ENCODE measurements around the gene RPIA.
A peak's percentile ranks its signal among the peaks of the same experiment; 100 is the strongest.
"Not testable (repeated sequence)": the region's sequence is repeated elsewhere in the genome, so short reads cannot be mapped to it uniquely, and the experiment has no call there.

The RPIA gene

DNA sequence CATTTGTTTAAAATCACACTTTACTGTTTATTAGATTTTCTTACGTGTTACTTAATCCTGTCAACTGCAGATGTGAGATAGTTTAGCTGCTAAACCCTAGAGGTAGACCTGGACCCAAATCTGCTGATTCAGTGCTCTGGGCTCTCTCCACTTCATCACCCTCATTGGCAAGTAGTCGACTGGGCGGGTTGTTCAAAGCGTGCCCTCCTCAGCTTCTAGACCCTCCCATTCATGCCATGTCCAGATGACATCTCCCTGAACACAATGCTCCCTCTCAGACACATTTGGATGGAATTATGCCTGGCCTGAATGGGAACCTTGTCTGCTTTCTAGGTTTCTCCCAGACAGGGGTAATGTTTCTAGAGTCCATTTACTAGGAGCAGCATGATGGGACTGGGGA, 43.7 kb downstream of the RPIA start:
- no peak for DNase-seq (ENCODE audit: low read depth)

GRCh38 chr2:88735853-88736252, 44.4 kb downstream of the RPIA start:
- DNase-seq (ENCODE audit: low read depth) = no peak

DNA sequence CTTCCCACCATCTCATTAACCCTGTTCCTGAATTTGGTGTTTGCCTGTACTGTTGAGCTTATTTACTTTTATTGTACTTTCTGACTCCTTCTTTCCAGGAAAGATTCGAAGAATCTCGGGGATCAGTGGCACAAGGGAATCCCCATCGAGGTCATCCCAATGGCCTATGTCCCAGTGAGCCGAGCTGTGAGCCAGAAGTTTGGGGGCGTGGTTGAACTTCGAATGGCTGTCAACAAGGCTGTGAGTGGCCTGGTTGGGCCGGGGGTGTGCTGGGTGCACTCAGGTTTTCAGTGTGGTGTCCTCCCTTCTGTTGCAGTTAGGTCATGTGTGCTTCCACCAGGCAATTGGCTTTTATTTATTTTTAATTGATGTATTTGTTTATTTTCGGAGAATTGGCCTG, 45.0 kb downstream of the RPIA start:
- no peak for DNase-seq (ENCODE audit: low read depth)

DNA sequence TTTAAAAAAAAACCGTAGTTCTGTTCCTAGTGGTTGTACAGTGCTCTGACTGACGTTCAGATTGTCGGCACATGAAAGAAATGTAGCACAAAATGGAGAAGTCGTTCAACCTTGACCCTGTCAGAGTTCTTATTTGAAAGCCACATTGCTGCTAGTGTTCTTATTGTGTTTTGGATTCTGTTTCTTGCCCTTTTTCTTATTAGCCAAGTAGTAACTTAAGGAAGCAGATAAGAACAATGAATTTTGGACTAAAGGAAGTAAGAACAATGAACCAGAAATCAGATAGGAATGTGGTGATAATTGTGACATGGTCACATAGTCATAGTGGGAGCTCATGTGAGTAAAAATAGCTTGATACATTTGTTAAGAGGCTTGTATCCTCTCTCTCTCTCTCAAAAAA, 45.9 kb downstream of the RPIA start:
- no peak for DNase-seq (ENCODE audit: low read depth)

DNA sequence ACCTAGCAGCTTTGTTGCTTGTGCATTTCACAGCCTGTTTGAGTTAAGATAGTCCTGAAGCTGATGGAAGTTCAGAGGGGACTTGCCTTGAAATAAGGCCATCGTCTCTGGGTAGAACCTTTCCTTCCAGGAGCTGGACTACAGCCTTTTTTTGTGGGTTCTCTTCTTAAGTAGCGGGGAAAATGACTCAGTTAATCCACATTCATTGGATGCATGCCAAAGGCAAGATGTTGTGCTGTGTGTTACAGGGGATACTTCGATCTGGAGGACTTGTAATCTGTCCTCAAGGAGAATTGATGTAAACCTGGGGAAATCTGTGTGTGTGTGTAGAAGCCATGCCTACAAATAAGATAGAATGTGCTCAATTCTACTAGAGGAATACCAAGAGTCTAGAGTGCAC, 46.8 kb downstream of the RPIA start:
- DNase-seq (ENCODE audit: low read depth) = no peak

GRCh38 chr2:88739985-88740600, 48.6 kb downstream of the RPIA start:
- DNase-seq (ENCODE audit: low read depth) = peak; percentile 61

DNA sequence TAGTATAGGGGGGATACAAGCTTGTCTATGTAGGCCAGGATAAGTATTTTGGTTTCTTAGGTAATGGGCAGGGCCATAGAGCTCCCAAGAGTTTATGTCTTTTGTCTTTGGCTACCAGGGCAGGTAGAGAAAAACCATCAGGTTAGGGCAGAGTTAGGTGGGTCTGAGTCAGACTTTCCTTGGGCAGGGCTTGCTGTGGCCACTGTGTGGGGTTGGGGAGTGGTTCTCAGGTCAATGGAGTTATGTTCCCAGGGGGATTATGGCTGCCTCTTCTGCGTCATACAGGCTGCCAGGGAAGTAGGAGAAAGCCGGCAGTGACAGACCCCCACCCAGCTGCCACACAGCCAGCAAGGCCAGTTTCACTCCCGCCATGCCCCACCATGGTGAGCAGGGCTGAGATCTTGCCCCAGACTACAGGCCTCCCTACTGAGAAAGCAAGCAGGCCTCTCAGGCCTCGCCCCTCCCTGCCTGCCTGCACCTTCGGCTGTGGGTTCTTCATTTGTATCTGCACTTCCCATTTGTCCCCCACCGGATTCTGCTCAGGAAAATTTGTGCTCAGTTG, 55.5 kb downstream of the RPIA start:
- no peak for DNase-seq (ENCODE audit: low read depth)

- no peak for DNase-seq (ENCODE audit: low read depth)
These were observed 56.5 kb downstream of the RPIA start for GRCh38 chr2:88747990-88748389.

- DNase-seq (ENCODE audit: low read depth) = no peak
These were observed 60.3 kb downstream of the RPIA start for GRCh38 chr2:88751768-88752167.

- no peak for DNase-seq (ENCODE audit: low read depth)
These were observed 62.5 kb downstream of the RPIA start for GRCh38 chr2:88753833-88754584.

DNA sequence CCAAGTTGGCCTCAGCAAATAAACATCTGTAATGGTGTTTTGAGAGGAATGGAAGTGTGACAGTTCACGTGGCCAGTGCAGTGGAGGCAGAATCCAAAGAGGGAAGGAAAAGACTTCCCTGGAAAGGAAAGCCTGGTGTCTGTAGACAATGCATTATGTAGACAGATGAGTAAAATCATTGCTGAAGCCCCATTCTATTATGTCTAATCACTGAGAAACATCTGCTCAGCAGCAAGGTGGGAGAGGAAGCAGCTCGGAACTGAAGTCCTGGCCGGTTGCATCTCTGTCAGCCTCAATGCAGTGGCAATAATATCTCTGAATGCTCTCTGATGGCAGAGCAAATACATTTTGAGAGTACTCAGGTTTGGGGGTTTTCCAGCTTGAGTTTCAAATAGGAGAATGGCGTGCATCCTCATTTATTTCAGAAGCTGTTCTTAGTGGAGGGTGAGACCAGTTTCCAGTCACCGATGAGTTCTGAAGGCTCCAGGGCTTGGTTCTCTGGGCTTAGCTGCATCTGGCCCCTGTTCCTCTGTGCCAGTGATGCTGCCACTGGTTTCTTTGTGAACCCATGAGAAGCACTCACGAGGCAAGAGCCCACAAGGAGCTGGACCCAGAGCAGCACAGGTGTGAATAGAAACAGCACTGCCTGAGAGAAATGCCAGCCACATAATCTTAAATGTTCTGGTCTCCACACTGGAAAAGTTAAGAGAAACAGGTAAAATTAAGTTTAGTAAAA, 63.3 kb downstream of the RPIA start:
- DNase-seq (ENCODE audit: low read depth) = no peak

DNA sequence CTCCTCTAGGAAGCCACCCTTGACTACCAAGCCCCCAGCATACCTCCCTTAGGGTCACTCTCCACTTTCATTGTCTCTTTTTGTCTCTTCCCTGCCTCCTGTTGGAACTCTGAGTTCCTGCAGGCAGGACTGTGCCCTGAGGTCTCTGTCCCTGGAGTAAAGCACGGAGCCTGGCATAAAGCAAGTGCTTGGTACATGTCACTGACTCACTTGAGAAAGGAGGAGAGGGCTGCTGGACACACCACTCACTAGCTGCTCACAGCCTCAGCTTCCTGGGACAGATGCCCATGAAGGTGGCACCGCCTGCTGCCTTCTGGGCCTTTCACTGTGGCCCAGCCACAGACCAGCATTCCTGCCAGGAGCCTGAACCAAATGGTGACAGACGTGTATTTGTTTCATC, 64.4 kb downstream of the RPIA start:
- DNase-seq (ENCODE audit: low read depth) = no peak

DNA sequence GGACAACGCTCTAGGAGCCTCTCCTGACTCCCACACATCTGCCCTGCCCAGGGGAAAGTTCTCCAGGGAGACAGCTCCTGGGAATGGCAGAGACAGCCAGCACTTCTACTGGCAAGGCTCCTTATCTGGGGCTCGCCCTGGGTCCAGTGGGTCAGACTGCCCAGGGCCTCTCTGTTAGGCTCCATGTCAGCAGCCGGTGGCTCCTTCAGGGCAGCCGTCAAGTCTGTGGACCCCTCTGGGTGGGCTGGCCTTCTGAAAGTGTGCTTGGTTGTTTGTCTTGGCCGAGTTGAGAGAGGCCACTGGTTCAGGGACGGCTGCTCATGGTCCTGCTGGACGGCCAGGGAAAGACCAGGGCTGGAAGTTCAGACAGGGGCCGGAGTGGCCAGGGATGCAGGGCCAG, 65.6 kb downstream of the RPIA start:
- DNase-seq (ENCODE audit: low read depth) = no peak

DNA sequence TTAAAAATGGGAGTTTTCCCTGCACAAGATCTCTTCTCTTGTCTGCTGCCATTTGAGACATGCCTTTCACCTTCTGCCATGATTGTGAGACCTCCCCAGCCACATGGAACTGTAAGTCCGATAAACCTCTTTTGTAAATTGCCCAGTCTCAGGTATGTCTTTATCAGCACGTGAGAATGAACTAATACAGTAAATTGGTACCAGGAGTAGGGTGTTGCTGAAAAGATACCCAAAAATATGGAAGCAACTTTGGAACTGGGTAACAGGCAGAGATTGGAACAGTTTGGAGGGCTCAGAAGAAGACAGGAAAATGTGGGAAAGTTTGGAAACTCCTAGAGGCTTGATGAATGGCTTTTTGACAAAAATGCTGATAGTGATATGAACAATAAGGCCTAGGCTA, 67.2 kb downstream of the RPIA start:
- not testable (repeated sequence) for DNase-seq (ENCODE audit: low read depth)

- DNase-seq (ENCODE audit: low read depth) = no peak
These were observed 69.5 kb downstream of the RPIA start for GRCh38 chr2:88760819-88761598.

- DNase-seq (ENCODE audit: low read depth) = no peak
These were observed 72.8 kb downstream of the RPIA start for GRCh38 chr2:88764141-88764849.

- no peak for DNase-seq (ENCODE audit: low read depth)
These were observed 73.3 kb downstream of the RPIA start for GRCh38 chr2:88764850-88765153.

GRCh38 chr2:88765154-88765888, 73.8 kb downstream of the RPIA start:
- no peak for DNase-seq (ENCODE audit: low read depth)

DNA sequence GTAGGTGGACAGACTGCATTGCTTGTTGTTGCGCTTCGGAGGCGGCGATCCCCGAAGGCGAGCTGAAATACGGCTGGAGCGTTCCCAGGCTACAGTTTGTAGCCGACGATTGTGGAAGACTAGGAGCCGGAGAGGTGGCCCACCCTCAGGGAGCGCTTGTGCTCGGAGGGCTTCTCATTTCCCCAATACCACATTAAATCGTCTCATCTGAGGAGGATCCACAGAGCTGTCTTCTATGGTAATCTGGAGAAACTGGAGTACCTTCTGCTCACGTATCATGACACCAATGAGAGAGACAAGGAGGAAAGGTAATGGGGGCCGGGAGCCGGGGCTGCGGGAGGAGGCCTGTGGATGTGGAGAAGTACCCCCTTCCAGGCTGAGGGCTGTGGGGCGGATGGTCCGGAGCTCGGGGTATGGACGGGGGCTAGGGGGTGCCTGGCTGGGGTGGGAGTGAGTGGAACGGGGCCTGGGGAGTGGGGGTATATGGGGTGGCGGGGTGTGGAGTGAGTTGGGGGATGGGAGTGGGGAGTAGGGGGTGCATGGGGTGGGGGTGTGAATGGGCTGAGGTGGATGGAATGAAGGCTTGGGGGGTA, 74.5 kb downstream of the RPIA start:
- DNase-seq (ENCODE audit: low read depth) = not testable (repeated sequence)

DNA sequence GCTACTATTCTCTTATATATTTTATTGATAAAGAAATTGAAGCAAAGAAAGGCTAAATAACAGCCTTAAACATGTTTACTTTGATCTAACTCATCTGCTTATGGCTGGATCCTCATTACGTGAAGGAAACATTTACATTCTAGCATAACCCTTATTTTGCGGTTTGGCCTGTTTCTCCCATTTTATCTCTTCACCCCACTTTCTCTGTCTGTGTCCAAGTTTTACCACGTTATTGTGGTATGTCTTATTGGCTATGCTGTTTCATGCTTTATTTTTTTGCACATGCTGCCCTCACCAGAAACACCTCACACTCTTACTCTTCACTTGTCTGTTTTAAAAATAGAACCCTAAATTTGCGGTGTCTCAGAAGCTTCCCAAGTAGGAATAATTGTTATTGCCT, 78.5 kb downstream of the RPIA start:
- no peak for DNase-seq (ENCODE audit: low read depth)
